ENCODE data around the gene EFEMP2. TPM values are rescaled to one million over a fixed set of nuclear protein-coding genes. Genes with fewer than 3 reads are reported as not detected.

The EFEMP2 gene
- total and polyA plus RNA-seq, 2 experiments from 2014 or later = 7.4 to 9.4 TPM

DNA sequence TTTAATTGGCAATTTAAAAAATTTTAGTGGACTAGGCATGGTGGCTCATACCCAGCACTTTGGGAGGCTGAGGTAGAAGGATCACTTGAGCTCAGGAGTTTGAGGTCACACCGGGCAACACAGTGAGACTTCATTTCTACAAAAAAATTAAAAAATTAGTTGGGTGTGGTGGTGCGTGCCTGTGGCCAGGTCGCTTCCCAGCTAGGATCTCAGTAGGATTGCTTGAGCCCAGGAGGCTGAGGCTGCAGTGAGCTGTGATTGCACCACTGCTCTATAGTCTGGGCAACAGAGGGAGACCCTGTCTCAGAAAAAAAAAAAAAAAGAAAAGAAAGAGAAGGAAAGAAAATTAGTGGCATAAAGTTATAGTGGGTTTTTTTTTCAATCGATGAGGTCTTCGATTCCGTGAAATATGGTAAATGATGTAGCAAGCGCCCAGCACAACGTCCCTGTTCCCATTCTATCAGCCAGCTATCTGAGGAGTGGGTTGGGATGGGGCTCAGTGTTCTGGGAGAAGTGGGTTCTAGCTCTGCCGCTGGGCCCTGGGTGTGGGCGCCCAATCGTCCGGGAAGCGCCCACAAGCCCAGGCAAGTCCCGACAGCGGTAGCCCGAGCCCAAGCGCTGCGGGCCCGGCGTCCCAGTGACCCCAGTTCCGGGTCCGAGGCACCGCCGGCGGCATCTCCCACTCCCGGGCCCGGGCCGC lies 26.2 kb upstream of the EFEMP2 start:
- no peaks in the 10 kb centered on the region for H3K36me3 ChIP-seq (ENCODE audit: insufficient read depth)
- no peak for TF ChIP-seq CREB1 (CRISPR knock-in tag; IDR thresholded peaks at IDR 0.05; ENCODE audit: low read depth)
- TF ChIP-seq POLR2AphosphoS5 (IDR thresholded peaks at IDR 0.05; ENCODE audit: low read depth) = no peak
- TF ChIP-seq, protein P1, sequence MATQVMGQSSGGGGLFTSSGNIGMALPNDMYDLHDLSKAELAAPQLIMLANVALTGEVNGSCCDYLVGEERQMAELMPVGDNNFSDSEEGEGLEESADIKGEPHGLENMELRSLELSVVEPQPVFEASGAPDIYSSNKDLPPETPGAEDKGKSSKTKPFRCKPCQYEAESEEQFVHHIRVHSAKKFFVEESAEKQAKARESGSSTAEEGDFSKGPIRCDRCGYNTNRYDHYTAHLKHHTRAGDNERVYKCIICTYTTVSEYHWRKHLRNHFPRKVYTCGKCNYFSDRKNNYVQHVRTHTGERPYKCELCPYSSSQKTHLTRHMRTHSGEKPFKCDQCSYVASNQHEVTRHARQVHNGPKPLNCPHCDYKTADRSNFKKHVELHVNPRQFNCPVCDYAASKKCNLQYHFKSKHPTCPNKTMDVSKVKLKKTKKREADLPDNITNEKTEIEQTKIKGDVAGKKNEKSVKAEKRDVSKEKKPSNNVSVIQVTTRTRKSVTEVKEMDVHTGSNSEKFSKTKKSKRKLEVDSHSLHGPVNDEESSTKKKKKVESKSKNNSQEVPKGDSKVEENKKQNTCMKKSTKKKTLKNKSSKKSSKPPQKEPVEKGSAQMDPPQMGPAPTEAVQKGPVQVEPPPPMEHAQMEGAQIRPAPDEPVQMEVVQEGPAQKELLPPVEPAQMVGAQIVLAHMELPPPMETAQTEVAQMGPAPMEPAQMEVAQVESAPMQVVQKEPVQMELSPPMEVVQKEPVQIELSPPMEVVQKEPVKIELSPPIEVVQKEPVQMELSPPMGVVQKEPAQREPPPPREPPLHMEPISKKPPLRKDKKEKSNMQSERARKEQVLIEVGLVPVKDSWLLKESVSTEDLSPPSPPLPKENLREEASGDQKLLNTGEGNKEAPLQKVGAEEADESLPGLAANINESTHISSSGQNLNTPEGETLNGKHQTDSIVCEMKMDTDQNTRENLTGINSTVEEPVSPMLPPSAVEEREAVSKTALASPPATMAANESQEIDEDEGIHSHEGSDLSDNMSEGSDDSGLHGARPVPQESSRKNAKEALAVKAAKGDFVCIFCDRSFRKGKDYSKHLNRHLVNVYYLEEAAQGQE (IDR thresholded peaks at IDR 0.05; ENCODE audit: unreplicated experiment) = no peak
- TF ChIP-seq, protein P2, sequence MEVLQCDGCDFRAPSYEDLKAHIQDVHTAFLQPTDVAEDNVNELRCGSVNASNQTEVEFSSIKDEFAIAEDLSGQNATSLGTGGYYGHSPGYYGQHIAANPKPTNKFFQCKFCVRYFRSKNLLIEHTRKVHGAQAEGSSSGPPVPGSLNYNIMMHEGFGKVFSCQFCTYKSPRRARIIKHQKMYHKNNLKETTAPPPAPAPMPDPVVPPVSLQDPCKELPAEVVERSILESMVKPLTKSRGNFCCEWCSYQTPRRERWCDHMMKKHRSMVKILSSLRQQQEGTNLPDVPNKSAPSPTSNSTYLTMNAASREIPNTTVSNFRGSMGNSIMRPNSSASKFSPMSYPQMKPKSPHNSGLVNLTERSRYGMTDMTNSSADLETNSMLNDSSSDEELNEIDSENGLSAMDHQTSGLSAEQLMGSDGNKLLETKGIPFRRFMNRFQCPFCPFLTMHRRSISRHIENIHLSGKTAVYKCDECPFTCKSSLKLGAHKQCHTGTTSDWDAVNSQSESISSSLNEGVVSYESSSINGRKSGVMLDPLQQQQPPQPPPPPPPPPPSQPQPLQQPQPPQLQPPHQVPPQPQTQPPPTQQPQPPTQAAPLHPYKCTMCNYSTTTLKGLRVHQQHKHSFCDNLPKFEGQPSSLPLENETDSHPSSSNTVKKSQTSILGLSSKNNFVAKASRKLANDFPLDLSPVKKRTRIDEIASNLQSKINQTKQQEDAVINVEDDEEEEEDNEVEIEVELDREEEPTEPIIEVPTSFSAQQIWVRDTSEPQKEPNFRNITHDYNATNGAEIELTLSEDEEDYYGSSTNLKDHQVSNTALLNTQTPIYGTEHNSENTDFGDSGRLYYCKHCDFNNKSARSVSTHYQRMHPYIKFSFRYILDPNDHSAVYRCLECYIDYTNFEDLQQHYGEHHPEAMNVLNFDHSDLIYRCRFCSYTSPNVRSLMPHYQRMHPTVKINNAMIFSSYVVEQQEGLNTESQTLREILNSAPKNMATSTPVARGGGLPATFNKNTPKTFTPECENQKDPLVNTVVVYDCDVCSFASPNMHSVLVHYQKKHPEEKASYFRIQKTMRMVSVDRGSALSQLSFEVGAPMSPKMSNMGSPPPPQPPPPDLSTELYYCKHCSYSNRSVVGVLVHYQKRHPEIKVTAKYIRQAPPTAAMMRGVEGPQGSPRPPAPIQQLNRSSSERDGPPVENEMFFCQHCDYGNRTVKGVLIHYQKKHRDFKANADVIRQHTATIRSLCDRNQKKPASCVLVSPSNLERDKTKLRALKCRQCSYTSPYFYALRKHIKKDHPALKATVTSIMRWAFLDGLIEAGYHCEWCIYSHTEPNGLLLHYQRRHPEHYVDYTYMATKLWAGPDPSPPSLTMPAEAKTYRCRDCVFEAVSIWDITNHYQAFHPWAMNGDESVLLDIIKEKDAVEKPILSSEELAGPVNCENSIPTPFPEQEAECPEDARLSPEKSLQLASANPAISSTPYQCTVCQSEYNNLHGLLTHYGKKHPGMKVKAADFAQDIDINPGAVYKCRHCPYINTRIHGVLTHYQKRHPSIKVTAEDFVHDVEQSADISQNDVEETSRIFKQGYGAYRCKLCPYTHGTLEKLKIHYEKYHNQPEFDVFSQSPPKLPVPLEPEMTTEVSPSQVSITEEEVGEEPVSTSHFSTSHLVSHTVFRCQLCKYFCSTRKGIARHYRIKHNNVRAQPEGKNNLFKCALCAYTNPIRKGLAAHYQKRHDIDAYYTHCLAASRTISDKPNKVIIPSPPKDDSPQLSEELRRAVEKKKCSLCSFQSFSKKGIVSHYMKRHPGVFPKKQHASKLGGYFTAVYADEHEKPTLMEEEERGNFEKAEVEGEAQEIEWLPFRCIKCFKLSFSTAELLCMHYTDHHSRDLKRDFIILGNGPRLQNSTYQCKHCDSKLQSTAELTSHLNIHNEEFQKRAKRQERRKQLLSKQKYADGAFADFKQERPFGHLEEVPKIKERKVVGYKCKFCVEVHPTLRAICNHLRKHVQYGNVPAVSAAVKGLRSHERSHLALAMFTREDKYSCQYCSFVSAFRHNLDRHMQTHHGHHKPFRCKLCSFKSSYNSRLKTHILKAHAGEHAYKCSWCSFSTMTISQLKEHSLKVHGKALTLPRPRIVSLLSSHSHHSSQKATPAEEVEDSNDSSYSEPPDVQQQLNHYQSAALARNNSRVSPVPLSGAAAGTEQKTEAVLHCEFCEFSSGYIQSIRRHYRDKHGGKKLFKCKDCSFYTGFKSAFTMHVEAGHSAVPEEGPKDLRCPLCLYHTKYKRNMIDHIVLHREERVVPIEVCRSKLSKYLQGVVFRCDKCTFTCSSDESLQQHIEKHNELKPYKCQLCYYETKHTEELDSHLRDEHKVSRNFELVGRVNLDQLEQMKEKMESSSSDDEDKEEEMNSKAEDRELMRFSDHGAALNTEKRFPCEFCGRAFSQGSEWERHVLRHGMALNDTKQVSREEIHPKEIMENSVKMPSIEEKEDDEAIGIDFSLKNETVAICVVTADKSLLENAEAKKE (CRISPR knock-in tag; IDR thresholded peaks at IDR 0.05) = no peak
- TF ChIP-seq EZH2 (IDR thresholded peaks at IDR 0.05; ENCODE audit: low read depth, unreplicated experiment) = no peak
- TF ChIP-seq, protein P3, sequence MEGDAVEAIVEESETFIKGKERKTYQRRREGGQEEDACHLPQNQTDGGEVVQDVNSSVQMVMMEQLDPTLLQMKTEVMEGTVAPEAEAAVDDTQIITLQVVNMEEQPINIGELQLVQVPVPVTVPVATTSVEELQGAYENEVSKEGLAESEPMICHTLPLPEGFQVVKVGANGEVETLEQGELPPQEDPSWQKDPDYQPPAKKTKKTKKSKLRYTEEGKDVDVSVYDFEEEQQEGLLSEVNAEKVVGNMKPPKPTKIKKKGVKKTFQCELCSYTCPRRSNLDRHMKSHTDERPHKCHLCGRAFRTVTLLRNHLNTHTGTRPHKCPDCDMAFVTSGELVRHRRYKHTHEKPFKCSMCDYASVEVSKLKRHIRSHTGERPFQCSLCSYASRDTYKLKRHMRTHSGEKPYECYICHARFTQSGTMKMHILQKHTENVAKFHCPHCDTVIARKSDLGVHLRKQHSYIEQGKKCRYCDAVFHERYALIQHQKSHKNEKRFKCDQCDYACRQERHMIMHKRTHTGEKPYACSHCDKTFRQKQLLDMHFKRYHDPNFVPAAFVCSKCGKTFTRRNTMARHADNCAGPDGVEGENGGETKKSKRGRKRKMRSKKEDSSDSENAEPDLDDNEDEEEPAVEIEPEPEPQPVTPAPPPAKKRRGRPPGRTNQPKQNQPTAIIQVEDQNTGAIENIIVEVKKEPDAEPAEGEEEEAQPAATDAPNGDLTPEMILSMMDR (conservative IDR thresholded peaks at IDR 0.05; ENCODE audit: low read depth in 2 of 2) = no peak
- TF ChIP-seq ZNF331 (CRISPR knock-in tag; IDR thresholded peaks at IDR 0.05; ENCODE audit: low read depth) = no peak
- no peak for TF ChIP-seq JUNB (IDR thresholded peaks at IDR 0.05; ENCODE audit: unreplicated experiment)
- TF ChIP-seq ZNF114 (CRISPR knock-in tag; IDR thresholded peaks at IDR 0.05) = no peak
- peak overlapping the region; percentile 94 for H2AFZ ChIP-seq
- peak; percentile 10; the same call in 1 of the 3 replicates for ATAC-seq
- H3K9me3 Mint-ChIP-seq = peaks cover 2% of the 10 kb centered on the region; the same call in 1 of the 3 replicates
- peaks cover 52% of the 10 kb centered on the region for H3K27me3 Mint-ChIP-seq (ENCODE audit: insufficient read depth, low read depth, poor library complexity)
- DNase-seq (ENCODE audit: low spot score) = no peak
- H3K27ac ChIP-seq (ENCODE audit: low read depth) = no peak overlapping the region
- no peaks in the 10 kb centered on the region for H4K20me1 ChIP-seq (replicated peaks; ENCODE audit: insufficient read depth)
- H3K27me3 ChIP-seq (ENCODE audit: insufficient read depth) = peaks cover 51% of the 10 kb centered on the region
- no peak overlapping the region for H3K27ac Mint-ChIP-seq
- H3K36me3 Mint-ChIP-seq (ENCODE audit: low read depth) = peaks cover 6% of the 10 kb centered on the region; the same call in 2 of the 3 replicates
- H3K4me2 ChIP-seq = peak overlapping the region; percentile 85
- peaks cover 8% of the 10 kb centered on the region for H3K4me1 ChIP-seq (ENCODE audit: insufficient read depth)
- peaks cover 11% of the 10 kb centered on the region for H3K4me1 Mint-ChIP-seq
- no peaks in the 10 kb centered on the region for H3K79me2 ChIP-seq (replicated peaks; ENCODE audit: insufficient read depth)
- peak overlapping the region; percentile 75 for H3K4me3 Mint-ChIP-seq
- peaks cover 18% of the 10 kb centered on the region for H3F3A ChIP-seq (replicated peaks; ENCODE audit: low read depth)
- H3K4me3 ChIP-seq = peak overlapping the region; percentile 74
- H3K9me2 ChIP-seq (ENCODE audit: insufficient read depth) = no peaks in the 10 kb centered on the region

All from GM23338 (cell line).